Nephron progenitor cell (in vitro differentiated cells): ENCODE results near the gene ERBB4.

Experiments used
- DNase-seq: peaks from one replicate; pipeline ENCODE4 v3.0.0; 2021
- H3K27ac Mint-ChIP-seq: 2 replicates; pipeline ENCODE4 v1.8.0; 2021; ENCODE audit warnings: mild to moderate bottlenecking, moderate library complexity, mixed read lengths
- H3K27me3 Mint-ChIP-seq: 2 replicates; pipeline ENCODE4 v1.8.0; 2021; ENCODE audit warnings: mild to moderate bottlenecking, low read depth, mixed read lengths; ENCODE audit not compliant: poor library complexity
- H3K36me3 Mint-ChIP-seq: 2 replicates; pipeline ENCODE4 v1.8.0; 2021; ENCODE audit warnings: low read depth, mixed read lengths
- H3K4me1 Mint-ChIP-seq: 2 replicates; pipeline ENCODE4 v1.8.0; 2021; ENCODE audit warnings: mixed read lengths
- H3K4me3 Mint-ChIP-seq: 2 replicates; pipeline ENCODE4 v1.8.0; 2021; ENCODE audit warnings: mild to moderate bottlenecking, moderate library complexity, mixed read lengths
- H3K9me3 Mint-ChIP-seq: 2 replicates; pipeline ENCODE4 v1.8.0; 2021; ENCODE audit warnings: mild to moderate bottlenecking, moderate library complexity, mixed read lengths
- CTCF ChIP-seq: fragments of 200-600 bp; sonication (generic); IDR thresholded peaks from 2 replicates; pipeline ENCODE4 v1.5.0; 2021; ENCODE audit warnings: antibody characterized with exemption

Gene ERBB4

GRCh38 chr2:211793690-211794089 lies 744.9 kb downstream of the ERBB4 start:
- H3K4me1 Mint-ChIP-seq, result no peaks in the 10 kb centered on the region
- H3K27me3 Mint-ChIP-seq, result peaks cover 4% of the 10 kb centered on the region
- no peak for DNase-seq
- no peak overlapping the region for H3K27ac Mint-ChIP-seq
- no peaks in the 10 kb centered on the region for H3K36me3 Mint-ChIP-seq
- no peaks in the 10 kb centered on the region for H3K9me3 Mint-ChIP-seq
- no peak overlapping the region for H3K4me3 Mint-ChIP-seq
- no peak for TF ChIP-seq CTCF

- TF ChIP-seq CTCF, result no peak
- Mint-ChIP-seq H3K9me3 (no peaks in the 10 kb centered on the region), H3K27me3 (peaks cover 7% of the 10 kb centered on the region), H3K4me1 (no peaks in the 10 kb centered on the region), H3K36me3 (no peaks in the 10 kb centered on the region), H3K27ac (no peak overlapping the region), H3K4me3 (no peak overlapping the region)
- no peak for DNase-seq
These were observed 748.6 kb downstream of the ERBB4 start for GRCh38 chr2:211789982-211790381.

GRCh38 chr2:211766689-211767088 lies 771.9 kb downstream of the ERBB4 start:
- no peak for TF ChIP-seq CTCF
- Mint-ChIP-seq H3K36me3 (no peaks in the 10 kb centered on the region), H3K27me3 (no peaks in the 10 kb centered on the region), H3K4me3 (no peak overlapping the region), H3K9me3 (peaks cover 17% of the 10 kb centered on the region), H3K4me1 (peaks cover 22% of the 10 kb centered on the region), H3K27ac (no peak overlapping the region)
- no peak for DNase-seq

GRCh38 chr2:211762479-211762878 lies 776.1 kb downstream of the ERBB4 start:
- no peak for TF ChIP-seq CTCF
- Mint-ChIP-seq H3K4me3 (peak overlapping the region; percentile 7), H3K4me1 (peaks cover 28% of the 10 kb centered on the region), H3K36me3 (no peaks in the 10 kb centered on the region), H3K9me3 (peaks cover 4% of the 10 kb centered on the region), H3K27me3 (no peaks in the 10 kb centered on the region), H3K27ac (peak overlapping the region; percentile 92)
- DNase-seq, result peak; percentile 41

- Mint-ChIP-seq H3K36me3 (no peaks in the 10 kb centered on the region), H3K27me3 (no peaks in the 10 kb centered on the region), H3K4me1 (peaks cover 19% of the 10 kb centered on the region), H3K27ac (no peak overlapping the region), H3K4me3 (no peak overlapping the region), H3K9me3 (no peaks in the 10 kb centered on the region)
- no peak for TF ChIP-seq CTCF
- no peak for DNase-seq
These were observed 778.5 kb downstream of the ERBB4 start for GRCh38 chr2:211760103-211760502.

- H3K9me3 Mint-ChIP-seq, result no peaks in the 10 kb centered on the region
- TF ChIP-seq CTCF, result no peak
- H3K27ac Mint-ChIP-seq, result no peak overlapping the region
- peaks cover 3% of the 10 kb centered on the region for H3K27me3 Mint-ChIP-seq
- DNase-seq, result no peak
- H3K4me1 Mint-ChIP-seq, result peaks cover 5% of the 10 kb centered on the region
- no peaks in the 10 kb centered on the region for H3K36me3 Mint-ChIP-seq
- no peak overlapping the region for H3K4me3 Mint-ChIP-seq
These were observed 782.3 kb downstream of the ERBB4 start for GRCh38 chr2:211756266-211756665.
